Breast epithelium (tissue), 3 donors: ENCODE data around the gene PSORS1C1.

Experiments used
- CTCF ChIP-seq, 3 donors: fragments of 450-650 bp; IDR thresholded peaks; one replicate each; pipeline ENCODE4 v1.5.1; 2016 to 2017; ENCODE audit warnings: antibody characterized with exemption in 3 of 3, mild to moderate bottlenecking in 3 of 3, moderate library complexity in 3 of 3
- POLR2AphosphoS5 ChIP-seq, 3 donors: sonication (generic); formaldehyde crosslinking; IDR thresholded peaks; one replicate each; pipeline ENCODE4 v1.6.1; 2017; ENCODE audit warnings: antibody characterized with exemption in 3 of 3

GRCh38 chr6:31174378-31174777, 59.8 kb downstream of the PSORS1C1 start:
- TF ChIP-seq CTCF (IDR thresholded peaks at IDR 0.05): no peak
- no peak for TF ChIP-seq POLR2AphosphoS5 (IDR thresholded peaks at IDR 0.05)
